Lung (tissue), 12 donors: ENCODE measurements around the gene DHRSX. TPM values are rescaled to one million over a fixed set of nuclear protein-coding genes. Genes with fewer than 3 reads are reported as not detected.
"Not testable (repeated sequence)": the region's sequence is repeated elsewhere in the genome, so short reads cannot be mapped to it uniquely, and the experiment has no call there.

Experiments
- ATAC-seq: fragments of 200-7000 bp; cut with Tn5 transposase; one replicate; pipeline ENCODE4 v1.9.1; 2020; ENCODE audit warnings: moderate number of reproducible peaks; ENCODE audit not compliant: insufficient read depth, low FRiP score
- DNase-seq, 3 donors: peaks; one replicate each; pipeline ENCODE4 v3.0.0-alpha.2; 2013 to 2017
- H3K27ac ChIP-seq, 2 donors: one replicate each; pipeline ENCODE4 v1.5.1; 2013; ENCODE audit warnings: mild to moderate bottlenecking in 2 of 2, moderate library complexity in 2 of 2, control low read depth in 1 of 2, inconsistent platforms in 1 of 2, low read depth in 1 of 2, low read length in 1 of 2
- H3K27me3 ChIP-seq, 3 donors: one replicate each; pipeline ENCODE4 v1.5.1; 2013; ENCODE audit warnings: low read length in 2 of 3; ENCODE audit not compliant: control insufficient read depth in 3 of 3, insufficient read depth in 3 of 3
- H3K36me3 ChIP-seq, 4 donors: one replicate each; pipeline ENCODE4 v1.5.1; 2013; ENCODE audit warnings: low read length in 4 of 4, mild to moderate bottlenecking in 1 of 4, moderate library complexity in 1 of 4; ENCODE audit not compliant: control insufficient read depth in 4 of 4, insufficient read depth in 4 of 4
- H3K4me1 ChIP-seq, 5 donors: one replicate each; pipeline ENCODE4 v1.5.1; 2013; ENCODE audit warnings: low read length in 5 of 5, mild to moderate bottlenecking in 2 of 5, moderate library complexity in 1 of 5; ENCODE audit not compliant: control insufficient read depth in 5 of 5, insufficient read depth in 5 of 5
- H3K4me3 ChIP-seq: one replicate; pipeline ENCODE4 v1.5.1; 2013; ENCODE audit warnings: mild to moderate bottlenecking, control low read depth, moderate library complexity
- H3K9ac ChIP-seq, 2 donors: one replicate each; pipeline ENCODE4 v1.5.1; 2013; ENCODE audit warnings: low read length in 2 of 2, control low read depth in 1 of 2; ENCODE audit not compliant: insufficient read depth in 1 of 2
- H3K9me3 ChIP-seq, 4 donors: one replicate each; pipeline ENCODE4 v1.5.1; 2013; ENCODE audit warnings: low read length in 3 of 4, mild to moderate bottlenecking in 1 of 4, moderate library complexity in 1 of 4; ENCODE audit not compliant: control insufficient read depth in 4 of 4, insufficient read depth in 3 of 4
- WGBS, 2 donors: extraction: QIAGEN DNeasy Blood & Tissue Kit; methylation state at CpG; one replicate each; pipeline ENCODE4 v1.1.7; 2013; 5-methylcytosine and 5-hydroxymethylcytosine counted together
- polyA plus RNA-seq, 2 donors: library from polyadenylated mRNA; stranded (reverse); fragments of 200-250 nt; gene quantifications; one replicate each; pipeline ENCODE4 v1.2.1, GENCODE V29; 2013
- total RNA-seq, 2 donors: library from RNA; depleted of rRNA in 1 of 2; stranded (reverse); fragments of >200 nt in 1 of 2; gene quantifications; one replicate each; pipeline ENCODE4 v1.2.1, GENCODE V29; 2014 to 2021
- TF ChIP-seq, protein P1 (sequence below): IDR thresholded peaks from 2 replicates; pipeline ENCODE4 v1.5.1; 2012; ENCODE audit warnings: mild to moderate bottlenecking; ENCODE audit errors: control extremely low read depth, extremely low read depth
- donor health status: control.
- donor health status: control.
- donor health status: Bipolar disorder and iron deficiency.
- donor health status: healthy.
- donor health status: DM: yes; HTN: yes; CAD: no.

DHRSX gene
- total and polyA plus RNA-seq, 4 donors = 7.0 to 26.3 (median 18.9) TPM

GRCh38 chrX:2520539-2520938 is 19.8 kb upstream of the DHRSX start:
- peaks cover 0 to 6% (median 0%) of the 10 kb centered on the region in 3 donors for H3K27me3 ChIP-seq
- no peak overlapping the region for H3K9ac ChIP-seq
- H3K9me3 ChIP-seq = no peaks in the 10 kb centered on the region
- TF ChIP-seq, protein P1, sequence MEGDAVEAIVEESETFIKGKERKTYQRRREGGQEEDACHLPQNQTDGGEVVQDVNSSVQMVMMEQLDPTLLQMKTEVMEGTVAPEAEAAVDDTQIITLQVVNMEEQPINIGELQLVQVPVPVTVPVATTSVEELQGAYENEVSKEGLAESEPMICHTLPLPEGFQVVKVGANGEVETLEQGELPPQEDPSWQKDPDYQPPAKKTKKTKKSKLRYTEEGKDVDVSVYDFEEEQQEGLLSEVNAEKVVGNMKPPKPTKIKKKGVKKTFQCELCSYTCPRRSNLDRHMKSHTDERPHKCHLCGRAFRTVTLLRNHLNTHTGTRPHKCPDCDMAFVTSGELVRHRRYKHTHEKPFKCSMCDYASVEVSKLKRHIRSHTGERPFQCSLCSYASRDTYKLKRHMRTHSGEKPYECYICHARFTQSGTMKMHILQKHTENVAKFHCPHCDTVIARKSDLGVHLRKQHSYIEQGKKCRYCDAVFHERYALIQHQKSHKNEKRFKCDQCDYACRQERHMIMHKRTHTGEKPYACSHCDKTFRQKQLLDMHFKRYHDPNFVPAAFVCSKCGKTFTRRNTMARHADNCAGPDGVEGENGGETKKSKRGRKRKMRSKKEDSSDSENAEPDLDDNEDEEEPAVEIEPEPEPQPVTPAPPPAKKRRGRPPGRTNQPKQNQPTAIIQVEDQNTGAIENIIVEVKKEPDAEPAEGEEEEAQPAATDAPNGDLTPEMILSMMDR = no peak
- no peak for DNase-seq
- H3K27ac ChIP-seq = no peak overlapping the region
- ATAC-seq = no peak
- 98 to 99% methylated on average over 8 of the region's 8 CpGs for WGBS, 2 donors
- H3K36me3 ChIP-seq = no peaks in the 10 kb centered on the region
- H3K4me3 ChIP-seq = no peak overlapping the region
- H3K4me1 ChIP-seq = peaks cover 0 to 2% (median 0%) of the 10 kb centered on the region in 5 donors

GRCh38 chrX:2519638-2520037 is 18.9 kb upstream of the DHRSX start:
- DNase-seq, H3K4me3 ChIP-seq, H3K36me3 ChIP-seq, H3K27me3 ChIP-seq, H3K27ac ChIP-seq, H3K9ac ChIP-seq, ATAC-seq, H3K9me3 ChIP-seq, H3K4me1 ChIP-seq: not testable (repeated sequence)
- 61 to 64% methylated on average over 3 of the region's 3 CpGs for WGBS, 2 donors

DNA sequence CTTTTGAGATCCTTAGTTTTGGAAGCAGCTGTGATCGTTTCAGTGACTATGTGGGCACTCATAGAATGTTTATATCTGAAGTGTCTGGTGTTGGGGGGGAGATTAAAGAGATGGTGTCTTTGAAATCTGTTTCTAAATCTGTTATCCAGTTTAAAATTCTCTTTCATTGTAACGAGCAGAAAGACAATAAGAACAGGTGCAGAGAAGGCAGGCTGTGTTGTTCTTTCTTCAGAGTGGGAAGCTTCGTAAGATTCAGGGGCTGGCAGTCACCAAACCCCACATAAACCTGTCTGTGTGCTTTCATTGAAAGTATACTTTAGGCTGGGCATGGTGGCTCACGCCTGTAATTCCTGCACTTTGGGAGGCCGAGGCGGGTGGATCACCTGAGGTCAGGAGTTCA is 16.3 kb upstream of the DHRSX start:
- Histone ChIP-seq H3K27me3 (no peaks in the 10 kb centered on the region), H3K4me3 (no peak overlapping the region), H3K27ac (no peak overlapping the region), H3K4me1 (peaks cover 0 to 3% (median 0%) of the 10 kb centered on the region in 5 donors), H3K9ac (no peak overlapping the region), H3K9me3 (no peaks in the 10 kb centered on the region), H3K36me3 (no peaks in the 10 kb centered on the region)
- TF ChIP-seq, protein P1 = no peak
- no peak for ATAC-seq
- WGBS, 2 donors = 77 to 81% methylated on average over 6 of the region's 6 CpGs
- no peak for DNase-seq

DNA sequence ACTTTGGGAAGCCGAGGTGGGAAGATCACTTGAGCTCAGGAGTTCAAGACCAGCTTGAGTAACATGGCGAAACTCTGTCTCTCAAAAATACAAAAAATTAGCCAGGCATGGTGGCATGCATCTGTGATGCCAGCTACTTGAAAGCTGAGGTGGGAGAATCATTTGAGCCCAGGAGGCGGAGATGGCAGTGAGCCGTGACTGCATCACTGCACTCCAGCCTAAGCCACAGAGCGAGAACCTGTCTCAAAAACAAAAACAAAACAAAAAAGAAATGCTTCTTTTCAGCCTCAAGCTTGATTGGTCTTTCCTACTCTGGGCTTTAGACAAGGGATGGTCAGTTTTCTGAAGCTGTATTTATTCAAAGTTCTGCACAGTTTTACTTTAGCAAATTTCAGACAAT is 15.8 kb upstream of the DHRSX start:
- Histone ChIP-seq H3K4me3 (no peak overlapping the region), H3K9me3 (peaks cover 0 to under 1% (median 0%) of the 10 kb centered on the region in 4 donors), H3K9ac (no peak overlapping the region), H3K27ac (no peak overlapping the region), H3K36me3 (no peaks in the 10 kb centered on the region), H3K4me1 (peaks cover 0 to 3% (median 0%) of the 10 kb centered on the region in 5 donors), H3K27me3 (no peaks in the 10 kb centered on the region)
- ATAC-seq = no peak
- no peak for DNase-seq
- WGBS, 2 donors = 89 to 96% methylated on average over 5 of the region's 5 CpGs
- TF ChIP-seq, protein P1 = no peak
